ENCODE data around the gene HBB. TPM values are rescaled to one million over a fixed set of nuclear protein-coding genes. Genes with fewer than 3 reads are reported as not detected.

Gene HBB
- total RNA-seq, 2 experiments from 2014 or later = not detected

- Mint-ChIP-seq H3K9me3 (no peaks in the 10 kb centered on the region), H3K4me1 (ENCODE audit: low read depth) (no peaks in the 10 kb centered on the region), H3K4me3 (no peak overlapping the region), H3K36me3 (ENCODE audit: low read depth) (no peaks in the 10 kb centered on the region), H3K27ac (no peak overlapping the region), H3K27me3 (peaks cover 1% of the 10 kb centered on the region)
- CTCF ChIA-PET = no interaction called here
- intact Hi-C loops (cut with micrococcal nuclease) = no loop called here
- DNase-seq (no peak), ATAC-seq (no peak)
- POLR2A ChIA-PET = no interaction called here
- no peak for TF ChIP-seq CTCF (IDR thresholded peaks at IDR 0.05)
Measured at GRCh38 chr11:5203366-5203765, 23.5 kb downstream of the HBB start.

GRCh38 chr11:5200582-5200981, 26.3 kb downstream of the HBB start, which contains the start of gene OR51V1:
Gene OR51V1 (minus strand): TSS chr11:5200682. CDS start chr11:5200682, 0 bp downstream.
- no peak for TF ChIP-seq CTCF (IDR thresholded peaks at IDR 0.05)
- DNase-seq (no peak), ATAC-seq (no peak)
- peaks cover 1% of the 10 kb centered on the region for H3K27me3 Mint-ChIP-seq
- no peaks in the 10 kb centered on the region for H3K36me3 Mint-ChIP-seq (ENCODE audit: low read depth)
- no peaks in the 10 kb centered on the region for H3K9me3 Mint-ChIP-seq
- ChIA-PET POLR2A (no interaction called here), CTCF (no interaction called here)
- H3K4me3 Mint-ChIP-seq = no peak within 1 kb of the TSS
- H3K27ac Mint-ChIP-seq = no peak within 1 kb of the TSS
- intact Hi-C loops (cut with micrococcal nuclease) = no loop called here
- no peaks in the 10 kb centered on the region for H3K4me1 Mint-ChIP-seq (ENCODE audit: low read depth)

- Mint-ChIP-seq H3K4me3 (no peak overlapping the region), H3K9me3 (peaks cover 3% of the 10 kb centered on the region), H3K27ac (no peak overlapping the region), H3K36me3 (ENCODE audit: low read depth) (no peaks in the 10 kb centered on the region), H3K4me1 (ENCODE audit: low read depth) (no peaks in the 10 kb centered on the region), H3K27me3 (no peaks in the 10 kb centered on the region)
- TF ChIP-seq CTCF (IDR thresholded peaks at IDR 0.05) = no peak
- DNase-seq (no peak), ATAC-seq (no peak)
- ChIA-PET POLR2A (no interaction called here), CTCF (no interaction called here)
- intact Hi-C loops (cut with micrococcal nuclease) = no loop called here
Measured at GRCh38 chr11:5198285-5198684, 28.6 kb downstream of the HBB start.

GRCh38 chr11:5197536-5197935, 29.3 kb downstream of the HBB start:
- H3K9me3 Mint-ChIP-seq = peaks cover 3% of the 10 kb centered on the region
- POLR2A ChIA-PET = no interaction called here
- no peaks in the 10 kb centered on the region for H3K27me3 Mint-ChIP-seq
- H3K4me1 Mint-ChIP-seq (ENCODE audit: low read depth) = no peaks in the 10 kb centered on the region
- H3K4me3 Mint-ChIP-seq = no peak overlapping the region
- intact Hi-C loops (cut with micrococcal nuclease) = no loop called here
- no peak for DNase-seq
- H3K36me3 Mint-ChIP-seq (ENCODE audit: low read depth) = no peaks in the 10 kb centered on the region
- CTCF ChIA-PET = no interaction called here
- no peak for TF ChIP-seq CTCF (IDR thresholded peaks at IDR 0.05)
- no peak for ATAC-seq
- no peak overlapping the region for H3K27ac Mint-ChIP-seq

GRCh38 chr11:5196731-5197130, 30.1 kb downstream of the HBB start:
- intact Hi-C loops (cut with micrococcal nuclease) = no loop called here
- ATAC-seq = no peak
- H3K27me3 Mint-ChIP-seq = no peaks in the 10 kb centered on the region
- ChIA-PET POLR2A (no interaction called here), CTCF (no interaction called here)
- TF ChIP-seq CTCF (IDR thresholded peaks at IDR 0.05) = no peak
- no peak overlapping the region for H3K4me3 Mint-ChIP-seq
- peaks cover 3% of the 10 kb centered on the region for H3K9me3 Mint-ChIP-seq
- no peak overlapping the region for H3K27ac Mint-ChIP-seq
- no peak for DNase-seq
- no peaks in the 10 kb centered on the region for H3K4me1 Mint-ChIP-seq (ENCODE audit: low read depth)
- no peaks in the 10 kb centered on the region for H3K36me3 Mint-ChIP-seq (ENCODE audit: low read depth)
